Left ventricle myocardium superior (tissue), 1 donor: ENCODE results near the gene PPP1R3F. TPM values are rescaled to one million over a fixed set of nuclear protein-coding genes. Genes with fewer than 3 reads are reported as not detected.
"Not testable (repeated sequence)": the region's sequence is repeated elsewhere in the genome, so short reads cannot be mapped to it uniquely, and the experiment has no call there.

Experiments used
- ATAC-seq: fragments of 200-7000 bp; cut with Tn5 transposase; one replicate; pipeline ENCODE4 v1.9.1; 2020; ENCODE audit warnings: mild to moderate bottlenecking, moderate library complexity
- DNase-seq: peaks from one replicate; pipeline ENCODE4 v3.0.0-alpha.2; 2020
- intact Hi-C: fragments of 100-400 bp; cut with micrococcal nuclease; formaldehyde crosslinking; loops from one replicate; pipeline ENCODE4 v1.11.0; 2022
- total RNA-seq: library from RNA; stranded (reverse); fragmentation: NEBNext Ultra II Directional; extraction: Animal tissue kit (Norgen Biotek cat#: 25700); gene quantifications from one replicate; pipeline ENCODE4 v1.2.1, GENCODE V29; 2021
- donor health status: DM: no; HTN: yes; CAD: no; lungs with severe emphysema.

The PPP1R3F gene
- total RNA-seq, 1 donor from 2014 or later: 22.1 TPM

GRCh38 chrX:49269010-49269766 is 405 bp upstream of the PPP1R3F start:
- intact Hi-C loops: no loop called here
- DNase-seq (peak; percentile 96), ATAC-seq (peak; percentile 95)

- ATAC-seq: no peak
- peak; percentile 33 for DNase-seq
- intact Hi-C loops: no loop called here
These were observed 792 bp downstream of the PPP1R3F start for GRCh38 chrX:49270249-49270921.

- intact Hi-C loops: no loop called here
- DNase-seq (no peak), ATAC-seq (no peak)
These were observed 1.7 kb downstream of the PPP1R3F start for GRCh38 chrX:49271341-49271740.

DNA sequence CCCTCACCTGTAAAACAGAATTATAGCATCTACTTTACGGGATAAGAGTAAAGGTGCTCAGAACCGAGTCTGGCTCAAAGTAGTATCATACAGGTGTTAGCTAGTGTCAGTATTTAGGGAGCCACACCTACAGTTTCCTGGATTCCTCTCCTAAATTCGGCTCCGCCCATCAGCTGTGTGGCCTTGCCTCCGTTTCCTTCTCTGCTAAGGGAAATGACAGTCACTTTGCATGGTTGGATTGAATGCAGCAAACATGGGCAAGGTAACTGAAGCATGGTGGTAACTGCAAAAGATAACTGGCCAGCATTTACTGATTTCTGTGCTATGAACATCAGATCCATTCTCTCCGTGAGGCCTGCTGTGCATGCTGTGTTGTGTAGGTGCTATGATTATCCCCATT is 2.8 kb downstream of the PPP1R3F start:
- ATAC-seq: no peak
- DNase-seq: no peak
- intact Hi-C loops: no loop called here

DNA sequence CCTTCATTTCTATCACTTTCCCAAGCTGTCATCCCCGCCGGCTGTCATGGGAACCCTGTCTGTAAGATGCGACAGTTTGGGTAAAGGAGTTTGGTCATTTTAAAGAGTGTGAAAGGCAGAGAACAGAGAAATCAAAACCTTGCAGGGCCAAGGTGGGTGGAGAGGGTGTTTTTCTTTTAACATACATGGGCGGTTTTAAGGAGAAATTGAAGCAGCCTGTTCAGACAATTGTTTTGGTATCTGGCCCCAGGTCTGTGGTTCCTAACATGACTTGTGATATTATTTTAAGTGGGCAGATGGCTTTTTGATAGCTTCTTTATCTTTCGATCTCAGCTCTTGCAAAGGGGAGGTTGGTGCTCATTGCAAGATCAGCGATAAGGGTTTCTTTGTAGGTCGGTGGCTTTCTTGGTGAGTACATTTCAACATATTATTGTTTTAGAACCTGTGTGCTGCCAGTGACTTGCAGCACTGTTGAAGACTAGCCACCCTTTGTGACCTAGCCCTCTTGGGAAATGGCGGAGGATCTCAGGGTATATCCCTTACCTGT is 3.7 kb downstream of the PPP1R3F start:
- ATAC-seq (no peak), DNase-seq (no peak)
- intact Hi-C loops: no loop called here

GRCh38 chrX:49276207-49276606 is 6.6 kb downstream of the PPP1R3F start:
- no peak for DNase-seq
- intact Hi-C loops: no loop called here

DNA sequence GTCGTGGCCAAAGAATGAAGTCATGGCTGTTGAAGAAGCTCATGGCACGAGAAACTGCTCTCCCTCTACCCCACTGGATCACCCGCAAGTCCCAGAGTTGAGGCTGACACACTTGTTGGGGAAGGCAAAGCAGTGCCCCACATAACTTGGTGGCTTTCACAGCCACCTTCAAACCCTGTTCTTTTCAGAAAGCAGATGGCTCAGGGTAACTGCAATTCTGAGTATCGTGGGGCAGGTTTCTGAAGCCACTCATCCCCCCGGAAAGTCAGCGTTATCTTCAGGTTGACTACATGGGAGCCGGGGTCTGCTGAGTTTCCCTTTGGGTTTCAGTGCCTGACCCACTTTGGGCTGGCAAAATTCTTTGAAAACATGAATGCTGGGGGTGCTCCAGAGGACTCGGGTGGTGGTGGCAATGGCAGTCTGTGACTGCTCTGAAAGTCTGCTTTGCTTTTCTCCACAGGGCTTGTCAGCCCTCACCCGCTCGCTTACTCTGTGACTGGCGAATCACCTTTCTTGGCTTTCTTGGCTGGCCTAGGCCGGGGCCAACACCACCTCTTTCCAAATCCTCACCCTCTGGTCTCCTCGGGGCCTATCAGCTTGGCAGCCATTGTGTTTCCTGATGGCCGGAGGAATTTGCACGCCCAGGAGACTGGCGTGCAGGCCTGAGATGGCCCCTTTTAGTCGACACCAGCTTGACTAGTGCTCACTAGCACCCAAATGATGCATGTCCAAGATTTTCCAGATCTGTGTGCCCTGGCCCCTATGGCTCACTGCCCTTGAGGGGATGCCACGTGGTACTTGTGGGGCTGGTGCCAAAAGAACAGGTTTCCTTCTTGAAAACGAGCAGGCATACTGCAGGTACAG is 7.3 kb downstream of the PPP1R3F start:
- intact Hi-C loops: no loop called here
- DNase-seq (no peak), ATAC-seq (peak; percentile 51)

More at GRCh38 chrX:49276207-49276606, 6.6 kb downstream of the PPP1R3F start:
- no peak for ATAC-seq

GRCh38 chrX:49277535-49277830 is 7.9 kb downstream of the PPP1R3F start:
- intact Hi-C loops: no loop called here
- ATAC-seq: no peak
- DNase-seq: no peak

GRCh38 chrX:49278081-49278480 is 8.5 kb downstream of the PPP1R3F start:
- intact Hi-C loops: no loop called here
- no peak for DNase-seq
- no peak for ATAC-seq

- ATAC-seq (peak; percentile 72), DNase-seq (no peak)
- intact Hi-C loops: no loop called here
These were observed 13.0 kb downstream of the PPP1R3F start for GRCh38 chrX:49282647-49283011.

- intact Hi-C loops: no loop called here
- DNase-seq (no peak), ATAC-seq (no peak)
These were observed 14.6 kb downstream of the PPP1R3F start for GRCh38 chrX:49284212-49284611.

DNA sequence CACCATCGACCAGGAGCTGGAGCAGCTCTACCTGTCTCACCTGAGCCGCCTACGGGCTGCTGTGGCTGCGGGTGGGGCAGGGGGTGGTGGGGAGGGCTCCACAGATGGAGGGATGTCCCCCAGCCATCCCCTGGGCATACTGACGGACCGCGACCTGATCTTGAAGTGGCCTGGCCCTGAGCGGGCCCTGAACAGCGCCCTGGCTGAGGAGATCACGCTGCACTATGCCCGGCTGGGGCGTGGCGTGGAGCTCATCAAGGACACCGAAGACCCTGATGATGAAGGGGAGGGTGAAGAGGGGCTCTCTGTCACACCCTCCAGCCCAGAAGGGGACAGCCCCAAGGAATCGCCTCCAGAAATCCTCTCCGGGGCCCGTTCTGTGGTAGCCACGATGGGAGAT is 16.5 kb downstream of the PPP1R3F start:
- no peak for ATAC-seq
- intact Hi-C loops: no loop called here
- no peak for DNase-seq

- intact Hi-C loops: no loop called here
- no peak for ATAC-seq
- DNase-seq: no peak
These were observed 17.0 kb downstream of the PPP1R3F start for GRCh38 chrX:49286581-49286980.

- ATAC-seq: no peak
- intact Hi-C loops: no loop called here
These were observed 18.1 kb downstream of the PPP1R3F start for GRCh38 chrX:49287665-49288064.

GRCh38 chrX:49290215-49290614 is 20.6 kb downstream of the PPP1R3F start:
- ATAC-seq (no peak), DNase-seq (no peak)
- intact Hi-C loops: no loop called here

More at GRCh38 chrX:49287665-49288064, 18.1 kb downstream of the PPP1R3F start:
- no peak for DNase-seq

- intact Hi-C loops: no loop called here
- peak; percentile 51 for DNase-seq
These were observed 22.2 kb downstream of the PPP1R3F start for GRCh38 chrX:49291615-49292337.

GRCh38 chrX:49292400-49293362 is 23.1 kb downstream of the PPP1R3F start:
- ATAC-seq: no peak
- DNase-seq: no peak
- intact Hi-C loops: no loop called here

More at GRCh38 chrX:49291615-49292337, 22.2 kb downstream of the PPP1R3F start:
- peak; percentile 71 for ATAC-seq

- ATAC-seq, DNase-seq, intact Hi-C loops: not testable (repeated sequence)
These were observed 29.7 kb downstream of the PPP1R3F start for GRCh38 chrX:49299293-49299692.
